MM.1S (cell line): Measurements from ENCODE around the gene CCDC180.

Experiments used
- EZH2 ChIP-seq: fragments of 300-600 bp; sonication (generic); optimal IDR thresholded peaks from 2 replicates; pipeline ENCODE3; 2017; ENCODE audit warnings: low read depth, mild to moderate bottlenecking, antibody characterized with exemption, low read length, mixed read lengths
- TF ChIP-seq, protein P1 (sequence below): fragments of 300-600 bp; sonication (generic); IDR thresholded peaks from 2 replicates; pipeline ENCODE4 v1.5.1; 2016; ENCODE audit warnings: antibody characterized with exemption, low read length, mixed read lengths

DNA sequence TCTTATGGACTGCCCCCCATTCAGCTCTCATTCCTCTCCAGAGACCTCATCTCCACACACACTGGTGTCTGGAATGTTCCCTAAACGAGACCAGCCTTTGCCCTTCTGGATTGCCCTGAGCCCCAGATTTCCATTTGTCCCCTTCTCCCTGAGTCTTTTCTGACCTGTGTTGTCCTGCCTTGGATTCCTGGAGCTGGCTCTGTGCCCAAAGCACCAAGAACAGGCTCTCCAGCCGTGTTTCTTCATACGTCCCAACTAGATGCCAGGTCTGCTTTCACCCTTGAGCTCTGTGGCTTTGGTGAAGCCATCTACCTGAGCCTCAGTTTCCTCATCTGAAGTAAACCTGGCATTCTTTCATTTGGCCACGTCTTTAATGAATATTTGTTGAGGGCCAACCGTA lies 6.3 kb downstream of the CCDC180 start:
- TF ChIP-seq, protein P1, sequence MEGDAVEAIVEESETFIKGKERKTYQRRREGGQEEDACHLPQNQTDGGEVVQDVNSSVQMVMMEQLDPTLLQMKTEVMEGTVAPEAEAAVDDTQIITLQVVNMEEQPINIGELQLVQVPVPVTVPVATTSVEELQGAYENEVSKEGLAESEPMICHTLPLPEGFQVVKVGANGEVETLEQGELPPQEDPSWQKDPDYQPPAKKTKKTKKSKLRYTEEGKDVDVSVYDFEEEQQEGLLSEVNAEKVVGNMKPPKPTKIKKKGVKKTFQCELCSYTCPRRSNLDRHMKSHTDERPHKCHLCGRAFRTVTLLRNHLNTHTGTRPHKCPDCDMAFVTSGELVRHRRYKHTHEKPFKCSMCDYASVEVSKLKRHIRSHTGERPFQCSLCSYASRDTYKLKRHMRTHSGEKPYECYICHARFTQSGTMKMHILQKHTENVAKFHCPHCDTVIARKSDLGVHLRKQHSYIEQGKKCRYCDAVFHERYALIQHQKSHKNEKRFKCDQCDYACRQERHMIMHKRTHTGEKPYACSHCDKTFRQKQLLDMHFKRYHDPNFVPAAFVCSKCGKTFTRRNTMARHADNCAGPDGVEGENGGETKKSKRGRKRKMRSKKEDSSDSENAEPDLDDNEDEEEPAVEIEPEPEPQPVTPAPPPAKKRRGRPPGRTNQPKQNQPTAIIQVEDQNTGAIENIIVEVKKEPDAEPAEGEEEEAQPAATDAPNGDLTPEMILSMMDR = no peak
- TF ChIP-seq EZH2 = no peak
